ENCODE measurements around the gene NPAS4. TPM values are rescaled to one million over a fixed set of nuclear protein-coding genes. Genes with fewer than 3 reads are reported as not detected.

NPAS4 gene
- polyA plus RNA-seq, 1 experiment = 0.14 TPM

DNA sequence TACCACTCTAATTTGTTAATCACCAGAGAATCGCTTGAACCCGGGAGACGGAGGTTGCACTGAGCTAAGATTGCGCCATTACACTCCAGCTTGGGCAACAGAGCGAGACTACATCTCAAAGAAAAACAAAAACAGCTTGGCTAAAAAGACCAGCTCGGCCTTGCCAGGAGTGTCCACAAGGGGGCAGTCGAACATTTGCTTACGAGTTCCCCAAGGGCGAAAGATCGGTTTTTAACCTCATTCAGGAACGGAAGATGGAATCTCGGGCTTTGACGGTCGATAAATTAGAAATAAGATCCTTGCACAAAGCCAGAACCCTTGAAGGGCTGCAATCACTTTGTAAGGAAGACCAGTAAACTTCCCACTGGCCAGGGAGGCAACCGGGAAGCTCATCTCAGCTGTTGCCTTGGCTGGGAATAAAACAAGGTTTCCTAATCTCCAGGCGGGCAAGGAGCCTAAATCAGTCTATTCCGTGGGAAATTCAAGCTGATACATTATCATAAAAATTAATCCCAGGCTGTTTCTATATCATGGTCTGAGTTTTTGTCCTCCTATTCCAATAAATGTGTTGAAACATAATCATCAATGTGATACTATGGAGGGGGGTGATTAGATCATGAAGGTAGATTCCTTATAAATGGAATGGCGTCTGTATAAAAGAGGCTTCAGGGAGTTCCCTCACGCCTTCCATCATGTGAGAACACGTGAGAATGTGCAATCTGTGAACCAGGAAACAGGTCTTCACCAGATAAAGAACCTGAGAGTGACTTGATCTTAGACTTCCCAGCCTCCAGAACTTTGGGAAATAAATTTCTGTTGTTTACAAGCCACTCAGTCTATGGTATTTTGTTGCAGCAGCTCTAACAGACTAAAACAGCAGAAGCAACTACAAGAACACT lies 34.4 kb upstream of the NPAS4 start:
- TF ChIP-seq, protein P1, sequence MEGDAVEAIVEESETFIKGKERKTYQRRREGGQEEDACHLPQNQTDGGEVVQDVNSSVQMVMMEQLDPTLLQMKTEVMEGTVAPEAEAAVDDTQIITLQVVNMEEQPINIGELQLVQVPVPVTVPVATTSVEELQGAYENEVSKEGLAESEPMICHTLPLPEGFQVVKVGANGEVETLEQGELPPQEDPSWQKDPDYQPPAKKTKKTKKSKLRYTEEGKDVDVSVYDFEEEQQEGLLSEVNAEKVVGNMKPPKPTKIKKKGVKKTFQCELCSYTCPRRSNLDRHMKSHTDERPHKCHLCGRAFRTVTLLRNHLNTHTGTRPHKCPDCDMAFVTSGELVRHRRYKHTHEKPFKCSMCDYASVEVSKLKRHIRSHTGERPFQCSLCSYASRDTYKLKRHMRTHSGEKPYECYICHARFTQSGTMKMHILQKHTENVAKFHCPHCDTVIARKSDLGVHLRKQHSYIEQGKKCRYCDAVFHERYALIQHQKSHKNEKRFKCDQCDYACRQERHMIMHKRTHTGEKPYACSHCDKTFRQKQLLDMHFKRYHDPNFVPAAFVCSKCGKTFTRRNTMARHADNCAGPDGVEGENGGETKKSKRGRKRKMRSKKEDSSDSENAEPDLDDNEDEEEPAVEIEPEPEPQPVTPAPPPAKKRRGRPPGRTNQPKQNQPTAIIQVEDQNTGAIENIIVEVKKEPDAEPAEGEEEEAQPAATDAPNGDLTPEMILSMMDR (IDR thresholded peaks at IDR 0.05; ENCODE audit: low read depth, low read length) = peak; percentile 95
- DNase-seq (ENCODE audit: low read depth, low spot score) = peak; percentile 66
- POLR2A ChIA-PET = interaction anchor here (0.7 to 1.1 kb wide), 2 partner anchors 38 to 80 kb away, joined by 3 read pairs; no protein-coding TSS in a partner anchor

DNA sequence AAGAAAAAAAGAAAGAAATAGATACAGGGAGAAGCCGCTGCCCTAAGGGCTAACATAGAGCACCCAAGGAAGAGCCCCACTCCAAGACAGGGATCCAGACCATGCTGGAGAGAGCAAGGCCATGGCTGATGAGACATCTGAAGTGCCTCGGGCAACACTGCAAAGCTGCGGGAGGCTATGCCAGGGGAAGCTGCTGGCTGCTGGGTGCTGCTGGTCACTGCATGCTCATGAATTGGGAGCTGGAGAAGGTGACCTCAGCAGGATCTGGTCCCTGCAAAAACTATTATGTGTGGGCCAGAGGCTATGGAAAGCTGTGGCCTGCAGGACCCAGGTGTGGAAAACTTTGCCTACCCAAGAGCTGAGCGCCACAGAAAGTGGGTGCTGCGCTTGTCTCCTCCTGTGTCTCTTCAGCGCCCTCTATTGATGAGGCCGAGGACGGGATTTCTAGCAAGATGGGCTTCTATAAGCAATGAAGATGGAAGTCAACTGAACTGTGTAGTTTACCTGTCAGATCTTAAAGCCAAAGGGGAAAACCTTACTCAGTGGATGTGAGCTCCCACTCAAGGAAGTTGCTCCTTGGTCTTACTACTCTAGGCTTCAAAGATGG lies 32.0 kb upstream of the NPAS4 start:
- Histone ChIP-seq H3K9me3 (ENCODE audit: control insufficient read depth, insufficient read depth, low read length) (no peaks in the 10 kb centered on the region), H3K4me3 (ENCODE audit: low read depth, low read length) (no peak overlapping the region), H3K27me3 (ENCODE audit: control insufficient read depth, insufficient read depth, low read length) (no peaks in the 10 kb centered on the region), H3K27ac (ENCODE audit: low read depth, low read length) (no peak overlapping the region)
- ChIA-PET POLR2A (no interaction called here), CTCF (interaction anchor here (0.5 to 9.5 kb wide), 30 partner anchors 9 to 348 kb away, joined by 3 to 98 read pairs (median 3); partner anchors contain the start of genes BRMS1, MRPL11, NPAS4 and RIN1)
- DNase-seq (ENCODE audit: low read depth, low spot score) = peak; percentile 33
- TF ChIP-seq, protein P1 (IDR thresholded peaks at IDR 0.05; ENCODE audit: low read depth, low read length) = peak; percentile 89

More for the DNA sequence above, 34.4 kb upstream of the NPAS4 start:
- Histone ChIP-seq H3K27me3 (ENCODE audit: control insufficient read depth, insufficient read depth, low read length) (no peaks in the 10 kb centered on the region), H3K9me3 (ENCODE audit: control insufficient read depth, insufficient read depth, low read length) (no peaks in the 10 kb centered on the region), H3K4me3 (ENCODE audit: low read depth, low read length) (peak overlapping the region; percentile 41), H3K27ac (ENCODE audit: low read depth, low read length) (no peak overlapping the region)
- CTCF ChIA-PET = interaction anchor here (0.6 to 9.5 kb wide), 44 partner anchors 9 to 538 kb away, joined by 3 to 98 read pairs (median 5); partner anchors contain the start of genes MRPL11, NPAS4, SLC29A2 and YIF1A

DNA sequence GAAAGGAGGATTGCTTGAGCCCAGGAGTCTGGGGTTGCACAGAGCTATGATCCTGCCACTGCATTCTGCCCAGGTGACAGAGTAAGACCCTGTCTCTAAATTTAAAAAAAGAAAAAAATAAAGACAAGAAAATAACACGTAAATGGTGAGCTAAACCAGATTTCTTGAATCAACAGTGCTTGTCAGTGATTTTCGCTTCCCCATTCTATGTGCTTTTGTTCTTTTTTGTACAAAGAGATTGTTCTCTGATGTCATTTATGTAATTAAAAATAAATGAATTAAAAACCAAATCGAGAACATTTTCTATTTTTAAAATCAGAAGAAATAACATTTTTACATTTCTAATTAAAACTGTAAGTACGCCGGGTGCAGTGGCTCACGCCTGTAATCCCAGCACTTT lies 29.5 kb upstream of the NPAS4 start:
- ChIA-PET POLR2A (no interaction called here), CTCF (interaction anchor here (0.6 to 1.4 kb wide), 4 partner anchors 26 to 80 kb away, joined by 3 to 5 read pairs (median 4); no protein-coding TSS in a partner anchor)
- TF ChIP-seq, protein P1 (IDR thresholded peaks at IDR 0.05; ENCODE audit: low read depth, low read length) = no peak
- no peak for DNase-seq (ENCODE audit: low read depth, low spot score)
- Histone ChIP-seq H3K9me3 (ENCODE audit: control insufficient read depth, insufficient read depth, low read length) (no peaks in the 10 kb centered on the region), H3K27me3 (ENCODE audit: control insufficient read depth, insufficient read depth, low read length) (peaks cover 5% of the 10 kb centered on the region), H3K4me3 (ENCODE audit: low read depth, low read length) (no peak overlapping the region), H3K27ac (ENCODE audit: low read depth, low read length) (no peak overlapping the region)

DNA sequence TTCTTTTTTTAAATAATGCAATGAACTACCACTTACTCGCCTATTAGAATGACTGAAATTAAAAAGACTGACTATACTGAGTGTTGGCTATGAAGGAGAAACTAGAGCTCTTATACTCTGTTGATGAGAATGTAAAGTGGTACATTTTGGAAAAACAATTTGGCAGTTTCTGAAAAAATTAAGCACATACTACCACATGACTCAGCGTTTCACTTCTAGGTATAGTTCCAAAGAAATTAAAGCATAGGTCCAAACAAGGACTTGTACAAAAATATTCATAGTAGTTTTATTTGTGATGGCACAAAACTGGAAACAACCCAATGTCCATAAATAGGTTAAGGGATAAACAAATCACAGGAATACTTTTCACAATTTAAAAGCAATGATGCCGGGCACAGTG lies 26.9 kb upstream of the NPAS4 start:
- TF ChIP-seq, protein P1 (IDR thresholded peaks at IDR 0.05; ENCODE audit: low read depth, low read length) = no peak
- POLR2A ChIA-PET = no interaction called here
- no peak for DNase-seq (ENCODE audit: low read depth, low spot score)
- Histone ChIP-seq H3K9me3 (ENCODE audit: control insufficient read depth, insufficient read depth, low read length) (no peaks in the 10 kb centered on the region), H3K27ac (ENCODE audit: low read depth, low read length) (no peak overlapping the region), H3K27me3 (ENCODE audit: control insufficient read depth, insufficient read depth, low read length) (peaks cover 8% of the 10 kb centered on the region), H3K4me3 (ENCODE audit: low read depth, low read length) (no peak overlapping the region)
- CTCF ChIA-PET = interaction anchor here (3.8 kb wide), 1 partner anchor 8 kb away, joined by 32 read pairs; no protein-coding TSS in a partner anchor

Measured in AG04450 (cell line).